ENCODE data around the gene ADARB2. TPM values are rescaled to one million over a fixed set of nuclear protein-coding genes. Genes with fewer than 3 reads are reported as not detected.

The ADARB2 gene
- total RNA-seq, 1 donor from 2014 or later, result 0.11 TPM

- peaks cover 74% of the 10 kb centered on the region for H3K27me3 ChIP-seq (ENCODE audit: low read depth)
- no peak for DNase-seq
- no peak overlapping the region for H3K27ac ChIP-seq (replicated peaks)
- H3K36me3 ChIP-seq, result no peaks in the 10 kb centered on the region
- no peak overlapping the region for H3K4me3 ChIP-seq
- no peaks in the 10 kb centered on the region for H3K4me1 ChIP-seq
- intact Hi-C loops (cut with micrococcal nuclease), result no loop called here
- H3K9me3 ChIP-seq (replicated peaks), result no peaks in the 10 kb centered on the region
- TF ChIP-seq, protein P1, sequence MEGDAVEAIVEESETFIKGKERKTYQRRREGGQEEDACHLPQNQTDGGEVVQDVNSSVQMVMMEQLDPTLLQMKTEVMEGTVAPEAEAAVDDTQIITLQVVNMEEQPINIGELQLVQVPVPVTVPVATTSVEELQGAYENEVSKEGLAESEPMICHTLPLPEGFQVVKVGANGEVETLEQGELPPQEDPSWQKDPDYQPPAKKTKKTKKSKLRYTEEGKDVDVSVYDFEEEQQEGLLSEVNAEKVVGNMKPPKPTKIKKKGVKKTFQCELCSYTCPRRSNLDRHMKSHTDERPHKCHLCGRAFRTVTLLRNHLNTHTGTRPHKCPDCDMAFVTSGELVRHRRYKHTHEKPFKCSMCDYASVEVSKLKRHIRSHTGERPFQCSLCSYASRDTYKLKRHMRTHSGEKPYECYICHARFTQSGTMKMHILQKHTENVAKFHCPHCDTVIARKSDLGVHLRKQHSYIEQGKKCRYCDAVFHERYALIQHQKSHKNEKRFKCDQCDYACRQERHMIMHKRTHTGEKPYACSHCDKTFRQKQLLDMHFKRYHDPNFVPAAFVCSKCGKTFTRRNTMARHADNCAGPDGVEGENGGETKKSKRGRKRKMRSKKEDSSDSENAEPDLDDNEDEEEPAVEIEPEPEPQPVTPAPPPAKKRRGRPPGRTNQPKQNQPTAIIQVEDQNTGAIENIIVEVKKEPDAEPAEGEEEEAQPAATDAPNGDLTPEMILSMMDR (IDR thresholded peaks at IDR 0.05; ENCODE audit: borderline replicate concordance), result no peak
Observed at GRCh38 chr10:1291178-1292090, 445.9 kb downstream of the ADARB2 start.

GRCh38 chr10:1290071-1290471 is 447.3 kb downstream of the ADARB2 start:
- no peaks in the 10 kb centered on the region for H3K4me1 ChIP-seq
- intact Hi-C loops (cut with micrococcal nuclease), result no loop called here
- no peaks in the 10 kb centered on the region for H3K36me3 ChIP-seq
- H3K9me3 ChIP-seq (replicated peaks), result no peaks in the 10 kb centered on the region
- H3K27ac ChIP-seq (replicated peaks), result no peak overlapping the region
- TF ChIP-seq, protein P1 (IDR thresholded peaks at IDR 0.05; ENCODE audit: borderline replicate concordance), result no peak
- peaks cover 72% of the 10 kb centered on the region for H3K27me3 ChIP-seq (ENCODE audit: low read depth)
- no peak overlapping the region for H3K4me3 ChIP-seq
- no peak for DNase-seq

GRCh38 chr10:1289591-1289990 is 447.7 kb downstream of the ADARB2 start:
- Histone ChIP-seq H3K36me3 (no peaks in the 10 kb centered on the region), H3K9me3 (replicated peaks) (no peaks in the 10 kb centered on the region), H3K4me3 (no peak overlapping the region), H3K4me1 (no peaks in the 10 kb centered on the region), H3K27ac (replicated peaks) (no peak overlapping the region), H3K27me3 (ENCODE audit: low read depth) (peaks cover 72% of the 10 kb centered on the region)
- intact Hi-C loops (cut with micrococcal nuclease), result no loop called here
- no peak for DNase-seq
- TF ChIP-seq, protein P1 (IDR thresholded peaks at IDR 0.05; ENCODE audit: borderline replicate concordance), result no peak

GRCh38 chr10:1287971-1288401 is 449.3 kb downstream of the ADARB2 start:
- no peak overlapping the region for H3K4me3 ChIP-seq

GRCh38 chr10:1287487-1287886 is 449.8 kb downstream of the ADARB2 start:
- no peaks in the 10 kb centered on the region for H3K9me3 ChIP-seq (replicated peaks)
- TF ChIP-seq, protein P1 (IDR thresholded peaks at IDR 0.05; ENCODE audit: borderline replicate concordance), result no peak
- no peak for DNase-seq

More at GRCh38 chr10:1287971-1288401, 449.3 kb downstream of the ADARB2 start:
- intact Hi-C loops (cut with micrococcal nuclease), result no loop called here
- DNase-seq, result no peak
- no peaks in the 10 kb centered on the region for H3K36me3 ChIP-seq
- no peak overlapping the region for H3K27ac ChIP-seq (replicated peaks)
- H3K9me3 ChIP-seq (replicated peaks), result no peaks in the 10 kb centered on the region
- TF ChIP-seq, protein P1 (IDR thresholded peaks at IDR 0.05; ENCODE audit: borderline replicate concordance), result no peak
- H3K4me1 ChIP-seq, result no peaks in the 10 kb centered on the region
- H3K27me3 ChIP-seq (ENCODE audit: low read depth), result peaks cover 69% of the 10 kb centered on the region

More at GRCh38 chr10:1287487-1287886, 449.8 kb downstream of the ADARB2 start:
- H3K36me3 ChIP-seq, result no peaks in the 10 kb centered on the region
- no peak overlapping the region for H3K4me3 ChIP-seq
- intact Hi-C loops (cut with micrococcal nuclease), result no loop called here
- H3K27ac ChIP-seq (replicated peaks), result no peak overlapping the region
- H3K27me3 ChIP-seq (ENCODE audit: low read depth), result peaks cover 71% of the 10 kb centered on the region
- no peaks in the 10 kb centered on the region for H3K4me1 ChIP-seq

All from left ventricle myocardium inferior (tissue), 1 donor.